ENCODE measurements around the gene OR52J3. TPM values are rescaled to one million over a fixed set of nuclear protein-coding genes. Genes with fewer than 3 reads are reported as not detected.

Gene OR52J3
- total RNA-seq, 1 donor from 2014 or later, result not detected

GRCh38 chr11:5090668-5091067, 44.3 kb downstream of the OR52J3 start:
- Mint-ChIP-seq H3K4me3 (ENCODE audit: unreplicated experiment) (no peak overlapping the region), H3K27ac (ENCODE audit: unreplicated experiment) (no peak overlapping the region), H3K4me1 (ENCODE audit: unreplicated experiment) (no peaks in the 10 kb centered on the region), H3K27me3 (ENCODE audit: unreplicated experiment) (peaks cover 2% of the 10 kb centered on the region), H3K36me3 (ENCODE audit: unreplicated experiment) (no peaks in the 10 kb centered on the region), H3K9me3 (ENCODE audit: unreplicated experiment) (no peaks in the 10 kb centered on the region)
- DNase-seq (ENCODE audit: extremely low spot score, unreplicated experiment), result no peak
- no peak for TF ChIP-seq CTCF (IDR thresholded peaks at IDR 0.05)

- no peaks in the 10 kb centered on the region for H3K9me3 Mint-ChIP-seq (ENCODE audit: unreplicated experiment)
- DNase-seq (ENCODE audit: extremely low spot score, unreplicated experiment), result no peak
- no peak overlapping the region for H3K27ac Mint-ChIP-seq (ENCODE audit: unreplicated experiment)
- no peaks in the 10 kb centered on the region for H3K27me3 Mint-ChIP-seq (ENCODE audit: unreplicated experiment)
- H3K36me3 Mint-ChIP-seq (ENCODE audit: unreplicated experiment), result no peaks in the 10 kb centered on the region
- no peaks in the 10 kb centered on the region for H3K4me1 Mint-ChIP-seq (ENCODE audit: unreplicated experiment)
- H3K4me3 Mint-ChIP-seq (ENCODE audit: unreplicated experiment), result no peak overlapping the region
- no peak for TF ChIP-seq CTCF (IDR thresholded peaks at IDR 0.05)
These were observed 46.7 kb downstream of the OR52J3 start for GRCh38 chr11:5092821-5093585.

DNA sequence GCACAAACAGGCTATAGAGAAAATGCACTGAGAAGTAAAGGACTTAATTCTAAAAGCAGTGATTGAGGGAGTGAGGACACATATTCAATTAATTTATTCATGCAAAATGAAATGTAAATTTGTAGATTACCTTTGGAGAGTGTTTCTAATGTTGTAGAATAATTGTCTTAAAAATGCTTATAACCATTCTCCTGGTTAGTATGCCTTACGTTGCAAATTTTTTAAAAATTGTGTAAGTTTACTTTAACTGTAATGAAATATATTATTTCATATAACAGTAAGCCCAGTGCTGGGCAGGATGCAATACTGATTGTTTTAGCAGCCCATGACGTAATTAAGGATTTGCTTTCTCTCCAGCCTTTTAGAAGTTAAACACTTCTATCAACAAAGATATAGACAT, 49.7 kb downstream of the OR52J3 start:
- Mint-ChIP-seq H3K4me1 (ENCODE audit: unreplicated experiment) (no peaks in the 10 kb centered on the region), H3K27ac (ENCODE audit: unreplicated experiment) (no peak overlapping the region), H3K4me3 (ENCODE audit: unreplicated experiment) (no peak overlapping the region), H3K36me3 (ENCODE audit: unreplicated experiment) (no peaks in the 10 kb centered on the region), H3K9me3 (ENCODE audit: unreplicated experiment) (no peaks in the 10 kb centered on the region), H3K27me3 (ENCODE audit: unreplicated experiment) (peaks cover 2% of the 10 kb centered on the region)
- TF ChIP-seq CTCF (IDR thresholded peaks at IDR 0.05), result no peak
- DNase-seq (ENCODE audit: extremely low spot score, unreplicated experiment), result no peak

Other genes starting within 250 kb of the OR52J3 start
- gene OR52R1, start 242.1 kb upstream of the OR52J3 start, total RNA-seq, result not detected in 2 replicates
- gene OR51F2, start 225.2 kb upstream of the OR52J3 start, total RNA-seq, result not detected in 2 replicates
- gene OR51S1, start 197.3 kb upstream of the OR52J3 start, total RNA-seq, result not detected in 2 replicates
- not detected in 2 replicates for gene OR51T1, start 164.6 kb upstream of the OR52J3 start, total RNA-seq
- gene OR51A7, start 142.7 kb upstream of the OR52J3 start, total RNA-seq, result not detected in 2 replicates
- not detected in 2 replicates for gene OR51G2, start 127.2 kb upstream of the OR52J3 start, total RNA-seq
- gene OR51G1, start 122.2 kb upstream of the OR52J3 start, total RNA-seq, result not detected in 2 replicates
- gene OR51A4, start 98.9 kb upstream of the OR52J3 start, total RNA-seq, result not detected in 2 replicates
- not detected in 2 replicates for gene OR51A2, start 90.8 kb upstream of the OR52J3 start, total RNA-seq
- not detected in 2 replicates for gene OR51L1, start 51.7 kb upstream of the OR52J3 start, total RNA-seq
- gene OR52E2, start 13.1 kb downstream of the OR52J3 start, total RNA-seq, result not detected in 2 replicates
- gene OR52E1, start 23.0 kb downstream of the OR52J3 start, total RNA-seq, result not detected in 2 replicates
- not detected in 2 replicates for gene OR52A5, start 91.8 kb downstream of the OR52J3 start, total RNA-seq
- gene OR52A1, start 108.2 kb downstream of the OR52J3 start, total RNA-seq, result not detected in 2 replicates
- gene OR51V1, start 154.2 kb downstream of the OR52J3 start, total RNA-seq, result not detected in 2 replicates
- gene HBB, start 180.5 kb downstream of the OR52J3 start, total RNA-seq, result not detected in 2 replicates
- gene HBD, start 188.0 kb downstream of the OR52J3 start, total RNA-seq, result not detected in 2 replicates
- gene HBG1, start 203.3 kb downstream of the OR52J3 start, total RNA-seq, result not detected in 2 replicates
- gene HBG2, start 208.3 kb downstream of the OR52J3 start, total RNA-seq, result not detected in 2 replicates
- gene HBE1, start 223.4 kb downstream of the OR52J3 start, total RNA-seq, result not detected in 2 replicates